A549 (cell line): ENCODE measurements around the gene FXYD4.
"Not testable (repeated sequence)": the region's sequence is repeated elsewhere in the genome, so short reads cannot be mapped to it uniquely, and the experiment has no call there.

Experiments used
- CTCF ChIP-seq: fragments of >200 bp; sonication (Bioruptor Twin); formaldehyde crosslinking; IDR thresholded peaks from 3 replicates; pipeline ENCODE4 v1.5.1; 2016
- EHMT2 ChIP-seq: fragments of 200-600 bp; sonication (generic); IDR thresholded peaks from 2 replicates; pipeline ENCODE4 v1.6.1; 2016; ENCODE audit warnings: antibody characterized with exemption, low read depth, mild to moderate bottlenecking, moderate library complexity
- ESRRA ChIP-seq: fragments of 150-350 bp; IDR thresholded peaks from 2 replicates; pipeline ENCODE4 v1.6.1; 2014; ENCODE audit warnings: mild to moderate bottlenecking, low read length, borderline replicate concordance
- MAFK ChIP-seq: fragments of 450-650 bp; IDR thresholded peaks from 2 replicates; pipeline ENCODE4 v1.6.1; 2014; ENCODE audit not compliant: partially characterized antibody
- POLR2A ChIP-seq: IDR thresholded peaks from 2 replicates; pipeline ENCODE4 v1.6.1; 2012; ENCODE audit warnings: mild to moderate bottlenecking, low read length

- TF ChIP-seq EHMT2, POLR2A, CTCF, ESRRA, MAFK: not testable (repeated sequence)
Observed at GRCh38 chr10:43421944-43422343, 50.5 kb downstream of the FXYD4 start.
